Upper lobe of left lung (tissue), 6 donors: ENCODE measurements around the gene FUT6. TPM values are rescaled to one million over a fixed set of nuclear protein-coding genes. Genes with fewer than 3 reads are reported as not detected.

Source experiments
- ATAC-seq, 2 donors: fragments of 200-7000 bp; cut with Tn5 transposase; one replicate each; pipeline ENCODE4 v1.9.1; 2022; ENCODE audit warnings: mild to moderate bottlenecking in 2 of 2, moderate library complexity in 2 of 2; ENCODE audit not compliant: low FRiP score in 2 of 2
- DNase-seq, 2 donors: peaks; one replicate each; pipeline ENCODE4 v3.0.0-alpha.2; 2019 to 2020
- H3K27ac ChIP-seq, 4 donors: fragments of 200-600 bp; sonication (generic); one replicate each; pipeline ENCODE4 v1.5.1; 2016 to 2019
- H3K27me3 ChIP-seq, 4 donors: fragments of 200-600 bp; sonication (generic); one replicate each; pipeline ENCODE4 v1.5.1; 2017 to 2019
- H3K36me3 ChIP-seq, 4 donors: fragments of 200-600 bp; sonication (generic); one replicate each; pipeline ENCODE4 v1.5.1; 2016 to 2019
- H3K4me1 ChIP-seq, 4 donors: fragments of 200-600 bp; sonication (generic); one replicate each; pipeline ENCODE4 v1.5.1; 2018 to 2019
- H3K4me3 ChIP-seq, 4 donors: fragments of 200-600 bp; sonication (generic); one replicate each; pipeline ENCODE4 v1.5.1; 2017 to 2019; ENCODE audit warnings: mild to moderate bottlenecking in 2 of 4, moderate library complexity in 1 of 4
- H3K9me3 ChIP-seq, 4 donors: fragments of 200-600 bp; sonication (generic); one replicate each; pipeline ENCODE4 v1.5.1; 2018 to 2019
- EP300 ChIP-seq, 4 donors: sonication (generic); formaldehyde crosslinking; IDR thresholded peaks; one replicate each; pipeline ENCODE4 v1.5.1; 2017; ENCODE audit warnings: antibody characterized with exemption in 4 of 4, control low read depth in 2 of 4
- POLR2A ChIP-seq, 4 donors: fragments of 450-650 bp; IDR thresholded peaks; one replicate each; pipeline ENCODE4 v1.5.1; 2016 to 2017; ENCODE audit warnings: antibody characterized with exemption in 4 of 4, mild to moderate bottlenecking in 2 of 4
- POLR2AphosphoS5 ChIP-seq, 2 donors: sonication (generic); formaldehyde crosslinking; IDR thresholded peaks; one replicate each; pipeline ENCODE4 v1.5.1; 2017; ENCODE audit warnings: antibody characterized with exemption in 2 of 2
- WGBS, 2 donors: methylation state at CpG; one replicate each; pipeline ENCODE4 v1.1.5; 2017 to 2018; 5-methylcytosine and 5-hydroxymethylcytosine counted together
- total RNA-seq, 6 donors: library from RNA; depleted of rRNA in 4 of 6; stranded (reverse); fragments of >200 nt in 4 of 6; gene quantifications; one replicate each; pipeline versions ENCODE4 v1.1.0 to v1.2.1, GENCODE V29; 2016 to 2021
- TF ChIP-seq, protein P1 (sequence below), 6 experiments: fragments of 450-650 bp in 4 of 6; fragments of 200-600 bp in 2 of 6; sonication (generic) in 2 of 6; IDR thresholded peaks; one replicate each; pipeline ENCODE4 v1.5.1; 2016 to 2019; ENCODE audit warnings: antibody characterized with exemption in 6 of 6
- donor health status: DM: no; HTN: no; CAD: no; lungs with moderate emphysema.
- donor health status: DM: no; HTN: yes; CAD: no; lungs with severe emphysema.

FUT6 gene
- total RNA-seq, 6 donors from 2014 or later = 0.30 to 3.6 (median 0.82) TPM

DNA sequence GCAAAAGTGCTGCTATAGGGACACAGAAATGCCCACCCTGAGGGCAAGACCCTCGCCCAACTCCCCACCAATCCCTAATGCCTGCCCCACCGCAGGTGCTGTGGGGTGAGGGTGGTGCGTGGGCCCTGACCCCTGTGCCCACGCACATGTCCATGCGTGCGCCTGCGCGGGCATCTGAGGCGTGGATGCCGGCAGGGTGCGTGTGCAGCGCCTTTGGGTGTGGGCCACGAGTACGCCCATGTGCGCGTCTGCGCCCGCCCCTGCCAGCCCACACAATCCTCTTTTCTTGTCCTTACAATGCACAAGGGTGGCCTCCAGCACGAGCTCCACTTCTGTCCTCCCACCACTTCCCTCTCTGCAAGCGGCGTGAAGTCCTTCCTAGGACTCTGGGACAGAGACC, 14.3 kb downstream of the FUT6 start:
- ATAC-seq (no peak), DNase-seq (peak in 1 of 2 donors; percentile 84)
- Histone ChIP-seq H3K4me1 (peaks cover 7 to 41% (median 19%) of the 10 kb centered on the region in 4 donors), H3K9me3 (no peaks in the 10 kb centered on the region), H3K36me3 (no peaks in the 10 kb centered on the region), H3K27me3 (peaks cover 0 to 7% (median 3%) of the 10 kb centered on the region in 4 donors), H3K4me3 (no peak overlapping the region), H3K27ac (no peak overlapping the region)
- 93 to 95% methylated on average over 12 to 21 of the region's 21 CpGs for WGBS, 2 donors
- TF ChIP-seq POLR2AphosphoS5 (IDR thresholded peaks at IDR 0.05) (no peak), POLR2A (IDR thresholded peaks at IDR 0.05) (no peak), EP300 (IDR thresholded peaks at IDR 0.05) (no peak)
- TF ChIP-seq, protein P1, sequence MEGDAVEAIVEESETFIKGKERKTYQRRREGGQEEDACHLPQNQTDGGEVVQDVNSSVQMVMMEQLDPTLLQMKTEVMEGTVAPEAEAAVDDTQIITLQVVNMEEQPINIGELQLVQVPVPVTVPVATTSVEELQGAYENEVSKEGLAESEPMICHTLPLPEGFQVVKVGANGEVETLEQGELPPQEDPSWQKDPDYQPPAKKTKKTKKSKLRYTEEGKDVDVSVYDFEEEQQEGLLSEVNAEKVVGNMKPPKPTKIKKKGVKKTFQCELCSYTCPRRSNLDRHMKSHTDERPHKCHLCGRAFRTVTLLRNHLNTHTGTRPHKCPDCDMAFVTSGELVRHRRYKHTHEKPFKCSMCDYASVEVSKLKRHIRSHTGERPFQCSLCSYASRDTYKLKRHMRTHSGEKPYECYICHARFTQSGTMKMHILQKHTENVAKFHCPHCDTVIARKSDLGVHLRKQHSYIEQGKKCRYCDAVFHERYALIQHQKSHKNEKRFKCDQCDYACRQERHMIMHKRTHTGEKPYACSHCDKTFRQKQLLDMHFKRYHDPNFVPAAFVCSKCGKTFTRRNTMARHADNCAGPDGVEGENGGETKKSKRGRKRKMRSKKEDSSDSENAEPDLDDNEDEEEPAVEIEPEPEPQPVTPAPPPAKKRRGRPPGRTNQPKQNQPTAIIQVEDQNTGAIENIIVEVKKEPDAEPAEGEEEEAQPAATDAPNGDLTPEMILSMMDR (IDR thresholded peaks at IDR 0.05) = no peak

DNA sequence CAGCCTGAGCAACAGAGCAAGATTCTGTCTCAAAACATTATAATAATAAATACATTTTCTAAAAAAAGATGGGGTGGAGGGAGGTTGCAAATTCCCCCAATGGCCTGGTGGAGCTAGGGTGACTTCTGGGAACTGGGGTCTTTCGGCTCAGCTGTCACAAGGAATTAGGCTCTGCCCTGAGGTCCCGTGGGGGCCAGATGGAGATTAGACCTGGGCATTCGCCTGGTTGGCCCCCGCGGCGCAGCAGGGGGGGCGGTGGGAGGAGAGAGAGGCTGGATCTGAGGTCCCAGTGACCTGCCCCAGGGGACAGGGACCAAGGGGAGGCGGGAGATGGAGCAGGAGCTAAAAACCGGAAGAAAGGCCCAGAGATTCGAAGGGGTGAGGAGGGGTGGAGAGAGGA, 14.8 kb downstream of the FUT6 start:
- H3K4me1 ChIP-seq = peaks cover 7 to 41% (median 19%) of the 10 kb centered on the region in 4 donors
- H3K9me3 ChIP-seq = no peaks in the 10 kb centered on the region
- DNase-seq = no peak
- no peak for ATAC-seq
- H3K4me3 ChIP-seq = no peak overlapping the region
- peaks cover 0 to 7% (median 3%) of the 10 kb centered on the region in 4 donors for H3K27me3 ChIP-seq
- TF ChIP-seq POLR2AphosphoS5 (IDR thresholded peaks at IDR 0.05) = no peak
- no peak for TF ChIP-seq EP300 (IDR thresholded peaks at IDR 0.05)
- TF ChIP-seq POLR2A (IDR thresholded peaks at IDR 0.05) = no peak
- TF ChIP-seq, protein P1 (IDR thresholded peaks at IDR 0.05) = no peak
- 91 to 93% methylated on average over 10 of the region's 10 CpGs for WGBS, 2 donors
- H3K27ac ChIP-seq = no peak overlapping the region
- H3K36me3 ChIP-seq = no peaks in the 10 kb centered on the region

DNA sequence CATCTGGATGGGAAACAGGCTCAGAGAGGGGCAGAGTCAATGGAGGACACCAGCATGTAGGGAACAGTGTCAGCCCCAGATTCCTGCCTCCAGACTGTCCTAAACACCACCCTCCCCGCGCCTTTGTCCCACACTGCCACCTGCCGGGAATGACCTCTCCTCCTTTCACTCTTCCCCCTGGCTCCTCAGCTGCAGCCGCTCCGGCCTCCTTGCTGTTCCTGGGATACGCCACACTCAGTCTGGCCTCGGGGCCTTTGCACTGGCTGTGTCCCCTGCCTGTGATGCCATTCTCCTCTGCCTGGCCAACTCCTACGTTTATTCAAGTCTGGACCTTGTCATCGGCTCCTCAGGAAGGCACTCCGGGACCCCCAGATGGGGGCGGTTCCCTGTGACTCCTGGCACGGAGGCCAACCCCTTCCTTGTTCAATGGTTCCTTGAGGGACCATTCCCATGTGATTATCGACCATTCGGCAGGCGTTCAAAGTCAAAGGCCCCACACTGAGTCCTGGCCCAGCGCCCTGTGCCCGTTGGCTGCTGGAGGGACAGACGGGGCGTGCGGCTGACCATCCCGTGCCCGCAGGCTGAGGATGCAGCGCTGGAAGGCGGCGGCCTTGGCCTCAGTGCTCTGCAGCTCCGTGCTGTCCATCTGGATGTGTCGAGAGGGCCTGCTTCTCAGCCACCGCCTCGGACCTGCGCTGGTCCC, 15.8 kb downstream of the FUT6 start:
- Histone ChIP-seq H3K27ac (no peak overlapping the region), H3K9me3 (no peaks in the 10 kb centered on the region), H3K4me3 (no peak overlapping the region), H3K4me1 (peaks cover 3 to 34% (median 13%) of the 10 kb centered on the region in 4 donors), H3K36me3 (no peaks in the 10 kb centered on the region), H3K27me3 (no peaks in the 10 kb centered on the region)
- TF ChIP-seq, protein P1 (IDR thresholded peaks at IDR 0.05) = peak in 2 of 6 experiments; percentile 11 to 24
- TF ChIP-seq POLR2A (IDR thresholded peaks at IDR 0.05) = no peak
- WGBS, 2 donors = 80 to 91% methylated on average over 8 to 30 of the region's 30 CpGs
- ATAC-seq = no peak
- peak; percentile 28 to 81 for DNase-seq

DNA sequence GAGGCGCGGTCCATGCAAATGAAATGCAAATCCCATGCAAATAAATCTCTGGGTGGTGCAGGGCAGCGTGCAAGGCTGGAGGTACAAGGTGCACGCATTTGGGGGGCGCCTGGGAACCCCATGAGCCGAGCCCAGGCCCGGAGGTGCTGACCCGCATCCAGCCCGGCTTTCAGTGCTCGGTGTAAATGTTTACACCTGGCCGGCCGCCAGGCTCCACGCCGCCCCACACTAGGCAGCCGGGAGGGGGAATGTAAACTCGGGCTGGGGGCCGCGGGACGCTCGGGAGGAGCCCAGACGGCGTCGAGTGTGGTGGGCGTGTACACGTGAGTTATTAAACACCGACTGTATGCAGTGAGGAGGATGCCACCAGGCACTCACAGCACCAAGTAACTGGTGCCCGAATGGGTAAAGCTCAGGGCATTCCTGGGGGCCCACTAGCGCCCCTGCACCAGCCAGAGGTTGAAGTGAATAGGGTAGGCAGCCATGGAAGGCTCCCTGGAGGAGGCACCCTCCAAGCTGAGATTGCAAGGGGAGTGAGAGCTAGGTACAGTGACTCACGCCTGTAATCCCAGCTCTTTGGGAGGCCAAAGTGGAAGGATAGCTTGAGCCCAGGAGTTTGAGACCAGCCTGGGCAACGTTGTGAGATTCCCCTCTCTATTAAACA, 17.2 kb downstream of the FUT6 start:
- no peak overlapping the region for H3K4me3 ChIP-seq
- H3K36me3 ChIP-seq = no peaks in the 10 kb centered on the region
- peak in 1 of 2 donors; percentile 84 for DNase-seq
- H3K9me3 ChIP-seq = no peaks in the 10 kb centered on the region
- H3K4me1 ChIP-seq = peaks cover 0 to 20% (median 5%) of the 10 kb centered on the region in 4 donors
- ATAC-seq = no peak
- no peak overlapping the region for H3K27ac ChIP-seq
- H3K27me3 ChIP-seq = no peaks in the 10 kb centered on the region
- 46 to 51% methylated on average over 14 to 30 of the region's 30 CpGs for WGBS, 2 donors
- TF ChIP-seq POLR2A (IDR thresholded peaks at IDR 0.05) (no peak), POLR2AphosphoS5 (IDR thresholded peaks at IDR 0.05) (no peak), EP300 (IDR thresholded peaks at IDR 0.05) (no peak)
- TF ChIP-seq, protein P1 (IDR thresholded peaks at IDR 0.05) = no peak
